ENCODE data around the gene MCM5. TPM values are rescaled to one million over a fixed set of nuclear protein-coding genes. Genes with fewer than 3 reads are reported as not detected.

Gene MCM5
- total RNA-seq, 1 donor from 2014 or later: 178 TPM

GRCh38 chr22:35381424-35382009 lies 18.4 kb upstream of the MCM5 start:
- CTCF ChIA-PET: interaction anchor here (0.7 to 2.0 kb wide), 2 partner anchors 29 to 30 kb away, joined by 5 to 6 read pairs; no protein-coding TSS in a partner anchor
- H3K36me3 Mint-ChIP-seq (ENCODE audit: low read depth): peaks cover 2% of the 10 kb centered on the region
- DNase-seq: no peak
- TF ChIP-seq CTCF (IDR thresholded peaks at IDR 0.05): no peak
- peaks cover 42% of the 10 kb centered on the region for H3K4me1 Mint-ChIP-seq
- peak; percentile 1 for ATAC-seq (ENCODE audit: low read depth)
- H3K9me3 Mint-ChIP-seq: no peaks in the 10 kb centered on the region
- no peaks in the 10 kb centered on the region for H3K27me3 Mint-ChIP-seq
- peak overlapping the region; percentile 81 for H3K4me3 Mint-ChIP-seq
- peak overlapping the region; percentile 59 for H3K27ac Mint-ChIP-seq
- POLR2A ChIA-PET: interaction anchor here (0.6 to 3.0 kb wide), 13 partner anchors 10 to 1707 kb away, joined by 3 to 39 read pairs (median 4); no protein-coding TSS in a partner anchor
- intact Hi-C loops (cut with micrococcal nuclease): loop anchor here (1.0 kb wide), 3 partner anchors 18 to 29 kb away; no protein-coding TSS in a partner anchor

DNA sequence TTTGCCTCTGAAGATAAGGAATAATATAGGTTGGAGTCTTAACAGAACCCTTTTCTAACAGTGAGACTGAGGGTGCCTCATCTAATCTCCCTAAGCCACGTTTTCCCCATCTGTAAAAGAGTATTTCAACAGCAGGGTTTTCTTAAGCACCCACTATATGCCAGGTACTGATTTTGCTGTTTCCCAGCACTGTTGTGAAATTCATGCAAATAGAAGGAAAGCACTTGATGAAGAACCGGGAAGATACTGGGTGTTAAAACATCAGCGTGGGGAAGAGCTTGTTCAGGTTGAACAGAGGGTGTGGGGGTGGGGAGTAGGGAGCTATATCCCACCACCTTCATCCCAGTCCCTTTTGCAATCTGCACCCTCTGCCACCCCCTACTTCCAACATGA lies 16.3 kb upstream of the MCM5 start:
- Mint-ChIP-seq H3K4me1 (peaks cover 21% of the 10 kb centered on the region), H3K9me3 (no peaks in the 10 kb centered on the region), H3K27ac (no peak overlapping the region), H3K4me3 (no peak overlapping the region), H3K36me3 (ENCODE audit: low read depth) (peaks cover 3% of the 10 kb centered on the region), H3K27me3 (no peaks in the 10 kb centered on the region)
- no peak for ATAC-seq (ENCODE audit: low read depth)
- POLR2A ChIA-PET: no interaction called here
- TF ChIP-seq CTCF (IDR thresholded peaks at IDR 0.05): no peak
- DNase-seq: no peak
- intact Hi-C loops (cut with micrococcal nuclease): no loop called here
- CTCF ChIA-PET: no interaction called here

DNA sequence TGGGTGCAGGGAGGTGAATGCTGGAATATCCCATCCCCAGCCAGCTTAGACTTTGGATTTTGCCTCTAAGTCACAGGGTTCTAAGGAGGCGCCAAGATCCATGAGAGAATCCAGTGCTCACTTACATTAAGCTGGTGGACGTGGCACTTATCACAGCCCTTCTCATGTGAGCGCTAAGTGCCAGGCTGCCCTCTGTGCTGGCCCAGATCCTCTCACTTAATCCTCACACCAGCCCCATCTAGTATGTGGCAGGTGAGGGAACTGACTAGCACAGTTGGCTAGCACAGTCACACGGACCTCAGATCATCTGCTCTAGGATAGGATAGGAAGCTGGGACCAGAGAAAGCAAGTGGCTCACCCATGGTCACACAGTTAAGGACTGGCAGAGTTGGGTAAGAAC lies 15.4 kb upstream of the MCM5 start:
- no peak for TF ChIP-seq CTCF (IDR thresholded peaks at IDR 0.05)
- peaks cover 4% of the 10 kb centered on the region for H3K36me3 Mint-ChIP-seq (ENCODE audit: low read depth)
- ATAC-seq (ENCODE audit: low read depth): no peak
- no peak overlapping the region for H3K4me3 Mint-ChIP-seq
- peaks cover 18% of the 10 kb centered on the region for H3K4me1 Mint-ChIP-seq
- CTCF ChIA-PET: interaction anchor here (1.0 kb wide), 1 partner anchor 13 kb away, joined by 4 read pairs; no protein-coding TSS in a partner anchor
- H3K27ac Mint-ChIP-seq: no peak overlapping the region
- DNase-seq: no peak
- H3K27me3 Mint-ChIP-seq: no peaks in the 10 kb centered on the region
- no peaks in the 10 kb centered on the region for H3K9me3 Mint-ChIP-seq
- POLR2A ChIA-PET: no interaction called here
- intact Hi-C loops (cut with micrococcal nuclease): no loop called here

DNA sequence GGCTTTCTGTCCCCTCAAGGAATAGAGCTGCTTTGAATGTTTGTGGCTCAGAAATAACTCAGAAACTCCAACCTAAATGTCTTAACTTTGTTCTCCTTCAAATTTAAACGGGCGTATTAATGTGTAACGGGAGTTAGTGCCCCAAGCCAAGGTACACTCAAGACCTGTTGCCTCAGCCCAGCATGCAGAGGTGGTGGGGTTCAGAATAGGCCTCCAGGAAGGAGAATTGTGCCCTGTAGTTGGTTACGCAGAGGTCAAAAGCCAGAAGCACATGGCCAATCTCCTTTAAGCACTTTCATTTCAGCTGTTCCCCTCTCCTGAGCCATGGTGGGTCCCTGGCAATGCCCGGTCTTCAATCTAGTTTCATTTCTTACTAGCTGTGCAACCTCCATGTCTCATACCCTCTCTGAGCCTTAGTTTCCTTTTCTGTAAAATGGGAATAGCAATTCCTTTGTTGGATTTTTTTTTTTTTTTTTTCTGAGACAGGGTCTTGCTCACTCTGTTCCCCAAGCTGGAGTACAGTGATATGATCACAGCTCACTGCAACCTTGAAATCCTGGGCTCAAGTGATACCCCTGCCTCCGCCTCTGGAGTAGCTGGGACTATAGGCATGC lies 14.9 kb upstream of the MCM5 start:
- Mint-ChIP-seq H3K27me3 (no peaks in the 10 kb centered on the region), H3K4me3 (no peak overlapping the region), H3K27ac (no peak overlapping the region), H3K4me1 (peaks cover 14% of the 10 kb centered on the region), H3K36me3 (ENCODE audit: low read depth) (peaks cover 7% of the 10 kb centered on the region), H3K9me3 (no peaks in the 10 kb centered on the region)
- POLR2A ChIA-PET: no interaction called here
- ATAC-seq (ENCODE audit: low read depth): no peak
- CTCF ChIA-PET: interaction anchor here (0.8 to 1.0 kb wide), 3 partner anchors 12 to 45 kb away, joined by 3 to 4 read pairs (median 3); no protein-coding TSS in a partner anchor
- no peak for TF ChIP-seq CTCF (IDR thresholded peaks at IDR 0.05)
- DNase-seq: no peak
- intact Hi-C loops (cut with micrococcal nuclease): no loop called here

DNA sequence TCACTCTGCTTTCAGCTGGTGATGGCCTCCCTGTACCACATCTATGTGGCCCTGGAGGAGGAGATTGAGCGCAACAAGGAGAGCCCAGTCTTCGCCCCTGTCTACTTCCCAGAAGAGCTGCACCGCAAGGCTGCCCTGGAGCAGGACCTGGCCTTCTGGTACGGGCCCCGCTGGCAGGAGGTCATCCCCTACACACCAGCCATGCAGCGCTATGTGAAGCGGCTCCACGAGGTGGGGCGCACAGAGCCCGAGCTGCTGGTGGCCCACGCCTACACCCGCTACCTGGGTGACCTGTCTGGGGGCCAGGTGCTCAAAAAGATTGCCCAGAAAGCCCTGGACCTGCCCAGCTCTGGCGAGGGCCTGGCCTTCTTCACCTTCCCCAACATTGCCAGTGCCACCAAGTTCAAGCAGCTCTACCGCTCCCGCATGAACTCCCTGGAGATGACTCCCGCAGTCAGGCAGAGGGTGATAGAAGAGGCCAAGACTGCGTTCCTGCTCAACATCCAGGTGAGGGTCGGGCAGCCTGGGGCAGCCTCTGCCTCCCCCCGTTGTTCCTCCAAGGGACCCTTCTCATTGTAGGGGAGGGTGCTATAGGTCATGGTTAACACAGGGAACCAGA lies 13.2 kb upstream of the MCM5 start:
- no peak overlapping the region for H3K4me3 Mint-ChIP-seq
- ATAC-seq (ENCODE audit: low read depth) (no peak), DNase-seq (no peak)
- peaks cover 5% of the 10 kb centered on the region for H3K4me1 Mint-ChIP-seq
- H3K27me3 Mint-ChIP-seq: no peaks in the 10 kb centered on the region
- no peaks in the 10 kb centered on the region for H3K9me3 Mint-ChIP-seq
- POLR2A ChIA-PET: no interaction called here
- TF ChIP-seq CTCF (IDR thresholded peaks at IDR 0.05): no peak
- no peak overlapping the region for H3K27ac Mint-ChIP-seq
- CTCF ChIA-PET: no interaction called here
- peaks cover 7% of the 10 kb centered on the region for H3K36me3 Mint-ChIP-seq (ENCODE audit: low read depth)
- intact Hi-C loops (cut with micrococcal nuclease): no loop called here
